ENCODE results near the gene MYCBPAP. TPM values are rescaled to one million over a fixed set of nuclear protein-coding genes. Genes with fewer than 3 reads are reported as not detected.

The MYCBPAP gene
- total and polyA plus RNA-seq, 2 donors from 2014 or later = 0.72 to 2.9 TPM

- DNase-seq (peak in 2 of 5 donors; percentile 58 to 72), FAIRE-seq (no peak)
- intact Hi-C loops (cut with DNase I) = no loop called here
- no peak overlapping the region for H3K4me3 ChIP-seq (ENCODE audit: low read length in 3 of 3)
- no peaks in the 10 kb centered on the region for H3K36me3 ChIP-seq (ENCODE audit: control insufficient read depth in 2 of 3, insufficient read depth in 3 of 3, low read length in 3 of 3)
- no peaks in the 10 kb centered on the region for H3K9me3 ChIP-seq (ENCODE audit: control insufficient read depth in 2 of 3, insufficient read depth in 1 of 3, low read length in 3 of 3)
- no peak overlapping the region for H3K27ac ChIP-seq (ENCODE audit: low read depth in 2 of 2, low read length in 2 of 2)
- H3K27me3 ChIP-seq (ENCODE audit: control insufficient read depth, insufficient read depth, low read length) = peaks cover 4% of the 10 kb centered on the region
- H3K9ac ChIP-seq (ENCODE audit: low read length in 3 of 3) = no peak overlapping the region
- TF ChIP-seq CTCF (IDR thresholded peaks at IDR 0.05; ENCODE audit: borderline replicate concordance, extremely low read depth, insufficient read depth) = no peak
- H3K4me1 ChIP-seq (ENCODE audit: control insufficient read depth in 2 of 3, insufficient read depth in 2 of 3, low read depth in 1 of 3, low read length in 3 of 3) = no peaks in the 10 kb centered on the region
These were observed 57.4 kb downstream of the MYCBPAP start for GRCh38 chr17:50565402-50566350.

GRCh38 chr17:50566886-50567285 lies 58.6 kb downstream of the MYCBPAP start:
- H3K36me3 ChIP-seq (ENCODE audit: control insufficient read depth in 2 of 3, insufficient read depth in 3 of 3, low read length in 3 of 3) = no peaks in the 10 kb centered on the region
- no peak overlapping the region for H3K27ac ChIP-seq (ENCODE audit: low read depth in 2 of 2, low read length in 2 of 2)
- H3K27me3 ChIP-seq (ENCODE audit: control insufficient read depth, insufficient read depth, low read length) = peaks cover 4% of the 10 kb centered on the region
- FAIRE-seq (no peak), DNase-seq (no peak)
- H3K9me3 ChIP-seq (ENCODE audit: control insufficient read depth in 2 of 3, insufficient read depth in 1 of 3, low read length in 3 of 3) = no peaks in the 10 kb centered on the region
- H3K4me1 ChIP-seq (ENCODE audit: control insufficient read depth in 2 of 3, insufficient read depth in 2 of 3, low read depth in 1 of 3, low read length in 3 of 3) = no peaks in the 10 kb centered on the region
- no peak for TF ChIP-seq CTCF (IDR thresholded peaks at IDR 0.05; ENCODE audit: borderline replicate concordance, extremely low read depth, insufficient read depth)
- no peak overlapping the region for H3K4me3 ChIP-seq (ENCODE audit: low read length in 3 of 3)
- H3K9ac ChIP-seq (ENCODE audit: low read length in 3 of 3) = no peak overlapping the region
- intact Hi-C loops (cut with DNase I) = no loop called here

- Histone ChIP-seq H3K36me3 (ENCODE audit: control insufficient read depth in 2 of 3, insufficient read depth in 3 of 3, low read length in 3 of 3) (no peaks in the 10 kb centered on the region), H3K4me1 (ENCODE audit: control insufficient read depth in 2 of 3, insufficient read depth in 2 of 3, low read depth in 1 of 3, low read length in 3 of 3) (no peaks in the 10 kb centered on the region), H3K4me3 (ENCODE audit: low read length in 3 of 3) (no peak overlapping the region), H3K9me3 (ENCODE audit: control insufficient read depth in 2 of 3, insufficient read depth in 1 of 3, low read length in 3 of 3) (no peaks in the 10 kb centered on the region), H3K27me3 (ENCODE audit: control insufficient read depth, insufficient read depth, low read length) (no peaks in the 10 kb centered on the region), H3K9ac (ENCODE audit: low read length in 3 of 3) (no peak overlapping the region), H3K27ac (ENCODE audit: low read depth in 2 of 2, low read length in 2 of 2) (no peak overlapping the region)
- FAIRE-seq (no peak), DNase-seq (no peak)
- intact Hi-C loops (cut with DNase I) = no loop called here
- no peak for TF ChIP-seq CTCF (IDR thresholded peaks at IDR 0.05; ENCODE audit: borderline replicate concordance, extremely low read depth, insufficient read depth)
These were observed 60.4 kb downstream of the MYCBPAP start for GRCh38 chr17:50568659-50569058.

Measured in kidney (tissue), 14 donors.